Muscle layer of duodenum (tissue), 2 donors: ENCODE measurements around the gene DSCAML1.

ENCODE experiments used
- H3K27ac ChIP-seq: one replicate; pipeline ENCODE4 v1.7.0; 2013; ENCODE audit warnings: mild to moderate bottlenecking, low read length
- H3K27me3 ChIP-seq: one replicate; pipeline ENCODE4 v1.7.0; 2013; ENCODE audit warnings: low read depth, mild to moderate bottlenecking, control low read depth, low read length
- H3K36me3 ChIP-seq, 2 donors: one replicate each; pipeline ENCODE4 v1.7.0; 2013; ENCODE audit warnings: low read length in 2 of 2, control low read depth in 1 of 2, mild to moderate bottlenecking in 1 of 2; ENCODE audit not compliant: insufficient read depth in 2 of 2, control insufficient read depth in 1 of 2
- H3K4me1 ChIP-seq, 2 donors: one replicate each; pipeline ENCODE4 v1.7.0; 2013; ENCODE audit warnings: low read length in 2 of 2, mild to moderate bottlenecking in 2 of 2, control low read depth in 1 of 2, moderate library complexity in 1 of 2; ENCODE audit not compliant: insufficient read depth in 2 of 2, control insufficient read depth in 1 of 2
- H3K4me3 ChIP-seq, 2 donors: one replicate each; pipeline ENCODE4 v1.7.0; 2013; ENCODE audit warnings: low read length in 2 of 2, low read depth in 1 of 2, mild to moderate bottlenecking in 1 of 2
- H3K9me3 ChIP-seq, 2 donors: one replicate each; pipeline ENCODE4 v1.7.0; 2013; ENCODE audit warnings: low read length in 2 of 2, control low read depth in 1 of 2, mild to moderate bottlenecking in 1 of 2; ENCODE audit not compliant: control insufficient read depth in 1 of 2
- donor health status: healthy.

The DSCAML1 gene

GRCh38 chr11:117713538-117713991, 83.5 kb downstream of the DSCAML1 start:
- Histone ChIP-seq H3K4me1 (peaks cover 0 to 3% of the 10 kb centered on the region in 2 donors), H3K36me3 (no peaks in the 10 kb centered on the region), H3K27me3 (no peaks in the 10 kb centered on the region), H3K27ac (no peak overlapping the region), H3K9me3 (no peaks in the 10 kb centered on the region), H3K4me3 (no peak overlapping the region)

GRCh38 chr11:117712530-117712929, 84.5 kb downstream of the DSCAML1 start:
- Histone ChIP-seq H3K27me3 (no peaks in the 10 kb centered on the region), H3K4me3 (no peak overlapping the region), H3K4me1 (no peaks in the 10 kb centered on the region), H3K27ac (no peak overlapping the region), H3K36me3 (no peaks in the 10 kb centered on the region), H3K9me3 (no peaks in the 10 kb centered on the region)

GRCh38 chr11:117711331-117711730, 85.7 kb downstream of the DSCAML1 start:
- Histone ChIP-seq H3K4me3 (no peak overlapping the region), H3K4me1 (no peaks in the 10 kb centered on the region), H3K27ac (no peak overlapping the region), H3K36me3 (no peaks in the 10 kb centered on the region), H3K9me3 (no peaks in the 10 kb centered on the region), H3K27me3 (no peaks in the 10 kb centered on the region)

GRCh38 chr11:117710211-117710610, 86.8 kb downstream of the DSCAML1 start:
- Histone ChIP-seq H3K27ac (no peak overlapping the region), H3K27me3 (no peaks in the 10 kb centered on the region), H3K36me3 (no peaks in the 10 kb centered on the region), H3K4me3 (no peak overlapping the region), H3K9me3 (no peaks in the 10 kb centered on the region), H3K4me1 (no peaks in the 10 kb centered on the region)

- Histone ChIP-seq H3K27me3 (no peaks in the 10 kb centered on the region), H3K27ac (no peak overlapping the region), H3K4me3 (no peak overlapping the region), H3K4me1 (no peaks in the 10 kb centered on the region), H3K9me3 (no peaks in the 10 kb centered on the region), H3K36me3 (no peaks in the 10 kb centered on the region)
Measured at GRCh38 chr11:117706322-117706814, 90.6 kb downstream of the DSCAML1 start.

GRCh38 chr11:117705866-117706265, 91.2 kb downstream of the DSCAML1 start:
- Histone ChIP-seq H3K27me3 (no peaks in the 10 kb centered on the region), H3K27ac (no peak overlapping the region), H3K4me1 (no peaks in the 10 kb centered on the region)

GRCh38 chr11:117704395-117705100, 92.5 kb downstream of the DSCAML1 start:
- Histone ChIP-seq H3K36me3 (no peaks in the 10 kb centered on the region), H3K4me3 (no peak overlapping the region), H3K27ac (no peak overlapping the region), H3K4me1 (no peaks in the 10 kb centered on the region), H3K9me3 (no peaks in the 10 kb centered on the region), H3K27me3 (no peaks in the 10 kb centered on the region)

More at GRCh38 chr11:117705866-117706265, 91.2 kb downstream of the DSCAML1 start:
- no peaks in the 10 kb centered on the region for H3K36me3 ChIP-seq
- H3K9me3 ChIP-seq: no peaks in the 10 kb centered on the region
- no peak overlapping the region for H3K4me3 ChIP-seq

- Histone ChIP-seq H3K9me3 (no peaks in the 10 kb centered on the region), H3K4me1 (no peaks in the 10 kb centered on the region), H3K4me3 (no peak overlapping the region), H3K36me3 (no peaks in the 10 kb centered on the region), H3K27me3 (no peaks in the 10 kb centered on the region), H3K27ac (no peak overlapping the region)
Measured at GRCh38 chr11:117702946-117703598, 93.9 kb downstream of the DSCAML1 start.

- no peaks in the 10 kb centered on the region for H3K4me1 ChIP-seq
- H3K27ac ChIP-seq: no peak overlapping the region
- H3K36me3 ChIP-seq: no peaks in the 10 kb centered on the region
Measured at GRCh38 chr11:117701781-117702180, 95.2 kb downstream of the DSCAML1 start.

GRCh38 chr11:117700551-117700950, 96.5 kb downstream of the DSCAML1 start:
- H3K36me3 ChIP-seq: no peaks in the 10 kb centered on the region
- no peaks in the 10 kb centered on the region for H3K27me3 ChIP-seq
- no peak overlapping the region for H3K27ac ChIP-seq
- no peaks in the 10 kb centered on the region for H3K9me3 ChIP-seq
- no peaks in the 10 kb centered on the region for H3K4me1 ChIP-seq
- H3K4me3 ChIP-seq: no peak overlapping the region

More at GRCh38 chr11:117701781-117702180, 95.2 kb downstream of the DSCAML1 start:
- no peak overlapping the region for H3K4me3 ChIP-seq
- no peaks in the 10 kb centered on the region for H3K9me3 ChIP-seq
- no peaks in the 10 kb centered on the region for H3K27me3 ChIP-seq

GRCh38 chr11:117697319-117697718, 99.7 kb downstream of the DSCAML1 start:
- H3K9me3 ChIP-seq: no peaks in the 10 kb centered on the region

More at GRCh38 chr11:117697319-117697718, 99.7 kb downstream of the DSCAML1 start:
- no peaks in the 10 kb centered on the region for H3K27me3 ChIP-seq
- H3K36me3 ChIP-seq: no peaks in the 10 kb centered on the region
- H3K4me1 ChIP-seq: no peaks in the 10 kb centered on the region
- no peak overlapping the region for H3K27ac ChIP-seq
- no peak overlapping the region for H3K4me3 ChIP-seq
